Measurements from ENCODE around the gene RIN3. TPM values are rescaled to one million over a fixed set of nuclear protein-coding genes. Genes with fewer than 3 reads are reported as not detected.

RIN3 gene
- total RNA-seq, 1 donor from 2014 or later: 28.0 TPM

DNA sequence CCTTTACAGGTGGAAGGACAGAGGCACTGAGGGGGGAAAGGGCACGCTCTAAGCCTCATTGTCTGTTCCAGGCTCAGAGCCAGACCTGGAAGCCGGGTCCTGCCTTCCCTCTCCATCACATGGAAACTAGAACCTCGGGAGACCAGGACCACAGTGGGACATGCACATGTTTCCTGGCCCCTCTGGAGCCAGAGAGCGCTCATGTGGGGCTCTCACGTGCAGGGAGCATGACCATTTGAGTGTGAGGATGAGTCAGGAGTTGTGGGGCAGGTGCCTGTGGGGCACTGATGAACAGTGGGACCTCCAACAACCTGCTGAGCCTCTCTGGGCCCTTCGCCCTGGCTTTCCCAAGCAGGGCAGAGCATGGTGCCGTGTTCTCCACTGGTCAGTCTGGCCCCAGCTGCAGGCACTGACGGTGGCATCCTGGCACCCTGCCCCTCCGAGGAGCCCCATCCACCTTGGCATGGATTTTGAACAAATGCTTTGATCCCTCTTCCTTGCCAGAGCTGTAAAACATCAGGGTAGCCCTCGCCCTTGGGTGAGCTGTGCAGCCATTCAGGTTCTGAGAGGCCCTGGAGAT lies 100.2 kb downstream of the RIN3 start:
- Histone ChIP-seq H3K27ac (ENCODE audit: low read depth, low read length) (no peak overlapping the region), H4K20me1 (ENCODE audit: insufficient read depth, low read length) (peaks cover 10% of the 10 kb centered on the region), H3K4me3 (ENCODE audit: insufficient read depth, low read depth, low read length) (no peak overlapping the region), H3K36me3 (ENCODE audit: insufficient read depth, low read length) (no peaks in the 10 kb centered on the region), H3K9me3 (ENCODE audit: insufficient read depth, low read depth, low read length) (no peaks in the 10 kb centered on the region), H3K79me2 (ENCODE audit: insufficient read depth, low read length) (no peaks in the 10 kb centered on the region), H2AFZ (ENCODE audit: low read depth, low read length) (no peak overlapping the region), H3K9ac (ENCODE audit: low read length) (no peak overlapping the region), H3K4me1 (ENCODE audit: insufficient read depth, low read length) (no peaks in the 10 kb centered on the region), H3K4me2 (ENCODE audit: low read length) (no peak overlapping the region), H3K27me3 (ENCODE audit: insufficient read depth, low read length) (no peaks in the 10 kb centered on the region)
- DNase-seq (ENCODE audit: low read depth): no peak
- H3K4me1 Mint-ChIP-seq (ENCODE audit: low read depth, unreplicated experiment): peaks cover 4% of the 10 kb centered on the region
- peaks cover 13% of the 10 kb centered on the region for H3K36me3 Mint-ChIP-seq (ENCODE audit: low read depth, unreplicated experiment)
- H3K4me3 Mint-ChIP-seq (ENCODE audit: unreplicated experiment): no peak overlapping the region
- TF ChIP-seq EZH2 (IDR thresholded peaks at IDR 0.05; ENCODE audit: insufficient read depth, low read length) (no peak), CTCF (IDR thresholded peaks at IDR 0.05; ENCODE audit: insufficient read depth, low read depth, low read length) (no peak)
- no peak for FAIRE-seq
- H3K9me3 Mint-ChIP-seq (ENCODE audit: unreplicated experiment): peaks cover 5% of the 10 kb centered on the region
- no peak overlapping the region for H3K27ac Mint-ChIP-seq (ENCODE audit: unreplicated experiment)
- H3K27me3 Mint-ChIP-seq (ENCODE audit: low read depth, unreplicated experiment): no peaks in the 10 kb centered on the region

DNA sequence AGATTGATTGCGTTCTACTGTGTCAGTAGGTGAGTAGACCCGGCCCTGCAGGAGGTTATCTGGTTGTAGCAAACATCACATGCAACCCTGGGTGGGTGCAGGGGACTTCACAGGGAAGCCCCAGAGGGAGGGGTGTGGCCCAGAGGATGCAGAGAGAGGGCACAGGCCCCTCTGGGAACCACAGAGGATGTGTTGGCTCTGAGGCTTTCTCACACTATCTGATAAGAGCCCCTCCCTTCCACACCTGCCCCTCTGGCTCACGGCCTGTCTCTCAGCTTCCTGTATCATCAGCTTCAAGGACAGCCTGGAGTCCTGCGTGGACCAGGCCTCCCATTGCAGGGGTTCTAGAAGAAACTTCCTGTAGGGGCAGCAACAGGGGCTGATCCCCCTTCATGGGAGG lies 101.9 kb downstream of the RIN3 start:
- no peak for FAIRE-seq
- TF ChIP-seq EZH2 (IDR thresholded peaks at IDR 0.05; ENCODE audit: insufficient read depth, low read length): no peak
- no peak for TF ChIP-seq CTCF (IDR thresholded peaks at IDR 0.05; ENCODE audit: insufficient read depth, low read depth, low read length)
- H3K27ac Mint-ChIP-seq (ENCODE audit: unreplicated experiment): no peak overlapping the region

DNA sequence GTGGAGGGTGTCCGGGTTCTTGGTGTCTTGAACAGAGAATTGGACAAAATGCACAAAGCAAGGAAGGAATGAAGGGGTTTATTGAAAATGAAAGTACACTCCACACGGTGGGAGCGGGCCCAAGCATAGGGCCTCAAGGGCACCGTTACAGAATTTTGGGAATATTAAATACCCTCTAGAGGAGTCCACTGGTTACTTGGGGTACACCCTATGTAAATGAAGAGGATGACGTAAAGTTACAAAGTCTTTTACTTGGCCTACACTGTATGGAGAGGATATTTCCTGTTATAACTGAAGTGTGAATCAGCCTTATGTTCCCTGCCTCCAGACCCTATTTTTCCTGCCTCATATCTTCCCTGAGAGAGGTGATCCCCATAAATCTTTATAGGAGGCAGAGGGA lies 102.6 kb downstream of the RIN3 start:
- H3K27ac ChIP-seq (ENCODE audit: low read depth, low read length): no peak overlapping the region
- Mint-ChIP-seq H3K4me3 (ENCODE audit: unreplicated experiment) (no peak overlapping the region), H3K4me1 (ENCODE audit: low read depth, unreplicated experiment) (peaks cover 4% of the 10 kb centered on the region), H3K27me3 (ENCODE audit: low read depth, unreplicated experiment) (no peaks in the 10 kb centered on the region), H3K27ac (ENCODE audit: unreplicated experiment) (no peak overlapping the region), H3K36me3 (ENCODE audit: low read depth, unreplicated experiment) (peaks cover 11% of the 10 kb centered on the region), H3K9me3 (ENCODE audit: unreplicated experiment) (peaks cover 5% of the 10 kb centered on the region)
- no peaks in the 10 kb centered on the region for H3K36me3 ChIP-seq (ENCODE audit: insufficient read depth, low read length)
- DNase-seq (ENCODE audit: low read depth) (no peak), FAIRE-seq (no peak)
- H3K4me3 ChIP-seq (ENCODE audit: insufficient read depth, low read depth, low read length): no peak overlapping the region
- H3K4me2 ChIP-seq (ENCODE audit: low read length): no peak overlapping the region
- H4K20me1 ChIP-seq (ENCODE audit: insufficient read depth, low read length): no peaks in the 10 kb centered on the region
- H3K9me3 ChIP-seq (ENCODE audit: insufficient read depth, low read depth, low read length): no peaks in the 10 kb centered on the region
- H3K27me3 ChIP-seq (ENCODE audit: insufficient read depth, low read length): no peaks in the 10 kb centered on the region
- no peak overlapping the region for H3K9ac ChIP-seq (ENCODE audit: low read length)
- TF ChIP-seq EZH2 (IDR thresholded peaks at IDR 0.05; ENCODE audit: insufficient read depth, low read length) (no peak), CTCF (IDR thresholded peaks at IDR 0.05; ENCODE audit: insufficient read depth, low read depth, low read length) (no peak)
- no peaks in the 10 kb centered on the region for H3K79me2 ChIP-seq (ENCODE audit: insufficient read depth, low read length)
- H2AFZ ChIP-seq (ENCODE audit: low read depth, low read length): no peak overlapping the region
- no peaks in the 10 kb centered on the region for H3K4me1 ChIP-seq (ENCODE audit: insufficient read depth, low read length)

More for the DNA sequence above, 101.9 kb downstream of the RIN3 start:
- H3K4me3 Mint-ChIP-seq (ENCODE audit: unreplicated experiment): no peak overlapping the region
- no peaks in the 10 kb centered on the region for H3K4me1 ChIP-seq (ENCODE audit: insufficient read depth, low read length)
- H3K4me3 ChIP-seq (ENCODE audit: insufficient read depth, low read depth, low read length): no peak overlapping the region
- no peak overlapping the region for H2AFZ ChIP-seq (ENCODE audit: low read depth, low read length)
- H3K36me3 ChIP-seq (ENCODE audit: insufficient read depth, low read length): no peaks in the 10 kb centered on the region
- no peak overlapping the region for H3K9ac ChIP-seq (ENCODE audit: low read length)
- no peak for DNase-seq (ENCODE audit: low read depth)
- H3K27me3 ChIP-seq (ENCODE audit: insufficient read depth, low read length): no peaks in the 10 kb centered on the region
- H3K9me3 ChIP-seq (ENCODE audit: insufficient read depth, low read depth, low read length): no peaks in the 10 kb centered on the region
- no peak overlapping the region for H3K4me2 ChIP-seq (ENCODE audit: low read length)
- H3K27me3 Mint-ChIP-seq (ENCODE audit: low read depth, unreplicated experiment): no peaks in the 10 kb centered on the region
- H3K9me3 Mint-ChIP-seq (ENCODE audit: unreplicated experiment): peaks cover 5% of the 10 kb centered on the region
- H3K36me3 Mint-ChIP-seq (ENCODE audit: low read depth, unreplicated experiment): peaks cover 15% of the 10 kb centered on the region
- H3K79me2 ChIP-seq (ENCODE audit: insufficient read depth, low read length): no peaks in the 10 kb centered on the region
- H4K20me1 ChIP-seq (ENCODE audit: insufficient read depth, low read length): peaks cover 4% of the 10 kb centered on the region
- no peak overlapping the region for H3K27ac ChIP-seq (ENCODE audit: low read depth, low read length)
- peaks cover 4% of the 10 kb centered on the region for H3K4me1 Mint-ChIP-seq (ENCODE audit: low read depth, unreplicated experiment)

Data from astrocyte (in vitro differentiated cells and primary cell).